ENCODE measurements around the gene TSEN2. TPM values are rescaled to one million over a fixed set of nuclear protein-coding genes. Genes with fewer than 3 reads are reported as not detected.

TSEN2 gene
- polyA plus RNA-seq, 1 donor (not counting 4 experiments of a cell fraction or from before 2014, with no cell fraction given) = 23.8 TPM

GRCh38 chr3:12521010-12521409 lies 36.7 kb downstream of the TSEN2 start:
- Histone ChIP-seq H3K27ac (ENCODE audit: control insufficient read depth, insufficient read depth, low read length) (no peak overlapping the region), H3K9me1 (ENCODE audit: control insufficient read depth, extremely low read depth, insufficient read depth, low read length) (peaks cover 2% of the 10 kb centered on the region), H3K4me1 (ENCODE audit: control insufficient read depth, extremely low read depth, insufficient read depth, low read length) (no peaks in the 10 kb centered on the region), H3K9ac (ENCODE audit: control insufficient read depth, extremely low read depth, insufficient read depth, low read length) (no peak overlapping the region), H3K27me3 (ENCODE audit: control insufficient read depth, extremely low read depth, insufficient read depth, low read length) (no peaks in the 10 kb centered on the region), H4K20me1 (ENCODE audit: control insufficient read depth, extremely low read depth, insufficient read depth, low read length) (no peaks in the 10 kb centered on the region), H3K79me2 (ENCODE audit: control insufficient read depth, insufficient read depth, low read length) (no peaks in the 10 kb centered on the region), H3K4me3 (ENCODE audit: control insufficient read depth in 2 of 3, extremely low read depth in 1 of 3, insufficient read depth in 2 of 3, low read depth in 1 of 3, low read length in 3 of 3) (no peak overlapping the region), H3K9me3 (ENCODE audit: control insufficient read depth, low read depth, low read length) (no peaks in the 10 kb centered on the region), H3K36me3 (ENCODE audit: control insufficient read depth in 2 of 2, extremely low read depth in 1 of 2, insufficient read depth in 2 of 2, low read length in 2 of 2) (peaks cover 3 to 8% of the 10 kb centered on the region in 2 experiments), H2AFZ (ENCODE audit: control insufficient read depth, low read length) (no peak overlapping the region), H3K4me2 (ENCODE audit: control insufficient read depth, extremely low read depth, insufficient read depth, low read depth, low read length) (no peak overlapping the region)
- DNase-seq (ENCODE audit: low read depth, low spot score) (no peak), FAIRE-seq (no peak)
- dilution Hi-C loops (cut with MboI; ENCODE audit: extremely low pct_ligation_motif_present, low sequenced_read_pairs) = no loop called here
- TF ChIP-seq EZH2 (IDR thresholded peaks at IDR 0.05; ENCODE audit: low read length) (no peak), CTCF (optimal IDR thresholded peaks at IDR 0.05 in 1 of 3, IDR thresholded peaks at IDR 0.05 in 1 of 3, conservative IDR thresholded peaks at IDR 0.05 in 1 of 3; ENCODE audit: extremely low read depth in 1 of 3, insufficient read depth in 2 of 3, low read length in 3 of 3) (no peak)

GRCh38 chr3:12522721-12523120 lies 38.4 kb downstream of the TSEN2 start:
- H3K36me3 ChIP-seq (ENCODE audit: control insufficient read depth in 2 of 2, extremely low read depth in 1 of 2, insufficient read depth in 2 of 2, low read length in 2 of 2) = peaks cover 3 to 16% of the 10 kb centered on the region in 2 experiments
- FAIRE-seq (no peak), DNase-seq (ENCODE audit: low read depth, low spot score) (no peak)
- dilution Hi-C loops (cut with MboI; ENCODE audit: extremely low pct_ligation_motif_present, low sequenced_read_pairs) = no loop called here
- H3K79me2 ChIP-seq (ENCODE audit: control insufficient read depth, insufficient read depth, low read length) = no peaks in the 10 kb centered on the region
- no peak overlapping the region for H3K4me2 ChIP-seq (ENCODE audit: control insufficient read depth, extremely low read depth, insufficient read depth, low read depth, low read length)
- no peak overlapping the region for H3K9ac ChIP-seq (ENCODE audit: control insufficient read depth, extremely low read depth, insufficient read depth, low read length)
- H3K4me1 ChIP-seq (ENCODE audit: control insufficient read depth, extremely low read depth, insufficient read depth, low read length) = no peaks in the 10 kb centered on the region
- H4K20me1 ChIP-seq (ENCODE audit: control insufficient read depth, extremely low read depth, insufficient read depth, low read length) = no peaks in the 10 kb centered on the region
- no peak for TF ChIP-seq EZH2 (IDR thresholded peaks at IDR 0.05; ENCODE audit: low read length)
- TF ChIP-seq CTCF (optimal IDR thresholded peaks at IDR 0.05 in 1 of 3, IDR thresholded peaks at IDR 0.05 in 1 of 3, conservative IDR thresholded peaks at IDR 0.05 in 1 of 3; ENCODE audit: extremely low read depth in 1 of 3, insufficient read depth in 2 of 3, low read length in 3 of 3) = no peak
- peaks cover 2% of the 10 kb centered on the region for H3K9me1 ChIP-seq (ENCODE audit: control insufficient read depth, extremely low read depth, insufficient read depth, low read length)
- H3K27me3 ChIP-seq (ENCODE audit: control insufficient read depth, extremely low read depth, insufficient read depth, low read length) = no peaks in the 10 kb centered on the region
- H3K27ac ChIP-seq (ENCODE audit: control insufficient read depth, insufficient read depth, low read length) = no peak overlapping the region
- H3K4me3 ChIP-seq (ENCODE audit: control insufficient read depth in 2 of 3, extremely low read depth in 1 of 3, insufficient read depth in 2 of 3, low read depth in 1 of 3, low read length in 3 of 3) = no peak overlapping the region
- no peaks in the 10 kb centered on the region for H3K9me3 ChIP-seq (ENCODE audit: control insufficient read depth, low read depth, low read length)
- no peak overlapping the region for H2AFZ ChIP-seq (ENCODE audit: control insufficient read depth, low read length)

All from keratinocyte (primary cell).